DMS53 treated with DMSO at 0.1 percent for 48 hours (cell line): ENCODE data around the gene OR1M1.

ENCODE experiments used
- DNase-seq: peaks from one replicate; lab custom pipeline; 2025; ENCODE audit not compliant: unreplicated experiment; lab: John Stamatoyannopoulos, UW

Gene OR1M1

DNA sequence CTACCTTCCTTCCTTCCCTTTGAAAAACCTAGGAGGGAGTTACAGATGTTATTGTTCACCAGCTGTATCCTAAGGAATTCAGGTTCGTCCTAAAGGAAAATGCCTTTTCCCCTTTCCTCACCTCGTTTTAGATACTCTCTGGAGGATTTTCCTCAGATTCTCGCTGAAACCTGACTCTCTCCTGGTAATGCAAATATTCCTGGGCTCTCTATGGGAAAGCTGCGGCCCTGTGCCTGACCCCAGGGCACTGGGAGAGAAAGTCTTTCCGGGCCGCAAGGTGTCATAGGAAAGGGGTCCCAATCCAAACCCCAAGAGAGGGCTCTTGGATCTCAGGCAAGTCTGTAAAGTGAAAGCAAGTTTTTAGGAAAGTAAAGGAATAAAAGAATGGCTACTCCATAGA lies 13.1 kb upstream of the OR1M1 start:
- no peak for DNase-seq

DNA sequence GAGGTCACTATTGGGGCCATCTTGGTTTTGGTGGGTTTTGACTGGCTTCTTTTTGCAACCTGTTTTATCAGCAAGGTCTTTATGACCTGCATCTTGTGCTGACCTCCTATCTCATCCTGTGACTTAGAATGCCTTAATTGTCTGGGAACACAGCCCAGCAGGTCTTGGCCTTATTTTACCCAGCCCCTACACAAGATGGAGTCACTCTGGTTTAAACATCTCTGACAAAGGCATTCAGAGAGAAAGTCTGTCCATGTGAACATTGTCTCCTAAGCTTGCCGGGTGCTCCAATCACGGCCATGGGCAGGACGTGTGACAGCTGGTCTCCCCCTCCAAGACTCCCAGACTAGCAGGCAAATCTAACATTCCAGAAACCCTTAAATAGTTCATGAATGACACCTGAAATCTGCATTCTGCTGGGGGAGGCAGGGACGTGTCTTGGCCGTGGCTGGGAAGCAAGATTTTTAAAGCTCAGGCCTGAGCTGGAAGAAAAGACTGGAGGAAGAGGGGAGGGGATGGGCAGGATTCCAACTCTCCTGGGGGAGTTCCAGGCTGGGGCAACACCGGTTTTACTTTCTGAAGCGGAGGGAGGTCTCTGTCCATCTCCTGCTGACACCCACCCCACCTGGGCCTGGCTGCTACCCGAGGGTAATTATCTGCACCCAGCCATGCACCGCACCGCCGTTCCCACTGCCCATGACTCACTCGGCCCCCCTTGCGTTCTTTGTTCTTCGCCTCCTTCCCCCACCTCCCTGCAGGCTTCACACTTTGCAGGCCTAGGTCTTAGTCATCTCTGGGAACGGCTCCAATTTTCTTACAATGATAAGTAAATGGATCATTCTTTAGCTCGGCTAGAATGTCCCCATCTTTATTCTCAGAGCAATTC lies 11.6 kb upstream of the OR1M1 start:
- no peak for DNase-seq

DNA sequence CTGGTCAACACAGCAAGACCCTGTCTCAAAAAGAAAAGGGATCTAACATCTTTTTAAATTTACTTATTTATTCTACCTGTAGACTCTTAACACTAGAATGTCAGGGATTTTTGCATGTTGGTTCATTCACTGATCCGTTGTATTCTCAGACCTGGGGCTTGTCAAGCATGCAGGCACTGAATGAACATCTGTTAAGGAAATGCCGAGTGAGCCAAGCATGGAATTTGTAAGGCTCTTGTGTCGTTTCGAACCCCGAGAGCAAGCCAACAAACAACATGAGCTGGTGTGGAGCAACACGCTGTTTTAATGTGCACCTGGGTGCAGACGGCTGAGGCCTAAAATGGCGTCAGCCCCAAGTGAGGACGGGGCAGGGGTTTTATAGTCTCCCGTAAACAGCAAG lies 10.0 kb upstream of the OR1M1 start:
- no peak for DNase-seq

DNA sequence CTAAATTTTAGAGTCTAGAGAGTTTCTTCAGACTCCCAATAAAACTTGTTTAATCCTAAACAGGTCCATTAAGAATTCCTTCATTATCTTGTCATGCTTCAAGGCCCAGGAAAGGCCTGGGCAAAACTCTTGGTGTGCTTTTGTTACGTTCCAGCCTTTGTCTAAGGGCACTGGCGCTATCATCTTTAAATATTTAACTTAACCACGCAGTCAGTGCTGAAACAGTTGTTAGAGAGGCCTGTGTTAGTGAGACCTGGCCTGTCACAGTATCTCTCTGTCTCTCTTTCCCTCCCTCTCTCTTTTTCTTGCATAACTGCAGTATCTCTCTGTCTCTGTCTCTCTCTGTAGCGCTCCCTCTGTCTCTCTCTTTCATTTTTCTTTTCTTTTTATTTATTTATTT lies 8.2 kb upstream of the OR1M1 start:
- no peak for DNase-seq

DNA sequence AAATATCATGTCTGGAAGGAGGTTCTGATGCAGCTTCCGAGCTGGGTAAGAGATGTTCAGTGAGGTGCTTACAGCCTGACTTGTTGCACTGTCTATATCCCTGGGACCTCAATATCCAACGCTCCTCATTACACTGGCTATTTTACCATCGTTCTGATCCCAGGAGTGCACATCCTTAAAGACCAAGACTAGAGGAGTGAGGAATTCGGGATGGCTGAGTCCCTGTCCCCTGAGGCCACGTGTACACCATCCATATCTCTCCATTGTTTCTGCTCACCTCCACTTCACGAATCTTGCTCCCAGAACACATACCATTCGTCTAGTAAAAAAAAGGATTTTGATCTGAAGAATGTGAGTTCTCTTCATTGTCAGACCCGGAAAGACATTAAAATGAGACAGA lies 20.5 kb downstream of the OR1M1 start, which contains the start of gene OR7G2:
OR7G2 (minus strand) TSS at position 101 of the 400 bp plus-strand sequence. CDS start 4,232 bp downstream, outside the sequence.
- DNase-seq: no peak

DNA sequence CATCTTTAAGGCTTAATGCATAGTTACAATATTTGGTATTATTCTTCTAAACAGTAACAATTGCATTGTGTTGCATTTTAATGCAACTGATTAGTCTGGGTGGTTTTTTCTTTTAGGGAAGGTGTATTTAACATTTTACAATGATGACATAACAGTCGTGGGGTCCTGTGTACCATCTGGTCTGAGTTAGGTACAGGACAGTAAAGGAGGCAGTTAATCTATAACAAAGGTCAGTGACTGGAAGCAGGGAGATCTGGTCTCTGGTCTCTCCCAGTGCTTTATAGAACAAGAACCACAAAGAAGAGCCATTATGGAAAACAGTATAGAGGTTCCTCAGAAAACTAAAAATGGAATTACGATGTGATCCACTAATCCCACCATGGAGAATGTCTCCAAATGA lies 23.1 kb downstream of the OR1M1 start:
- DNase-seq: no peak

DNA sequence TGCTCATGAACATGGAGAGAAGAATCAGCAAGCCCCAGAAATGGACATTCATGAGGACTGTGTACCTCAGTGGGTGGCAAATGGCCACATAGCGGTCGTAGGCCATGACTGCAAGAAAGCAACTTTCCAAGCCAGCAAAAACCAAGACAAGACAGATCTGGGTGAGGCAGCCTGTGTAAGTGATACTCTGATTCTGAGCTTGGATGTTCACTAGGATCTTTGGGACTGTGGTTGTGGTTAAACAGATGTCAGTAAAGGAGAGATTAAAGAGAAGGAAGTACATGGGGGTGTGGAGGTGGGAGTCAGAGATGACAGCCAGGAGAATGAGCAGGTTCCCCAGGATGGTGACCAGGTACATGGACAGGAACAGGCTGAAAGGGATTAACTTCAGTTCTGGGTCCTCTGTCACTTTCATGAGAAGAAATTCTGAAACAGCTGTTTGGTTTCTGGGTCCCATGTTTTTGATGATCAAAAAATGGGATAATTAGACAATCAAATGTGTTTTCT lies 28.5 kb downstream of the OR1M1 start, which contains the start of gene OR7G1:
OR7G1 (minus strand) TSS at position 457 of the 507 bp plus-strand sequence; CDS start at position 457, 0 bp downstream.
- no peak for DNase-seq

DNA sequence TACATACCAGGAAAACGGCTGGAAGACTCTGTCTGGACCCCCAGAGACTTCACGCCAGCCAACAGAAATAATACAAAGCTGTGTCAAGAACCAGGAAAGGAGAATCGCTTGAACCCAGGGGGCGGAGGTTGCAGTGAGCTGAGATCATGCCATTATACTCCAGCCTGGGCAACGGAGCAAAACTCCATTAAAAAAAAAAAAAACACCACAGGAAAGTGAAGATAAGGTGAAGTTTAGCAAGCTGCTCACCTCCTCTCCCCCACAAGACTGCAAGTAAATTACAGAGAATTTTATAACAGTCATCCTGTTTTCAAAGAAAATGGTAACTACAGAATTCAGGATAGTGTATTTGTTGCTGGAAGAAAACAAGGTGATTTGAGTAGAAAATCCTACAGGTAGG lies 29.7 kb downstream of the OR1M1 start:
- DNase-seq: no peak

DNA sequence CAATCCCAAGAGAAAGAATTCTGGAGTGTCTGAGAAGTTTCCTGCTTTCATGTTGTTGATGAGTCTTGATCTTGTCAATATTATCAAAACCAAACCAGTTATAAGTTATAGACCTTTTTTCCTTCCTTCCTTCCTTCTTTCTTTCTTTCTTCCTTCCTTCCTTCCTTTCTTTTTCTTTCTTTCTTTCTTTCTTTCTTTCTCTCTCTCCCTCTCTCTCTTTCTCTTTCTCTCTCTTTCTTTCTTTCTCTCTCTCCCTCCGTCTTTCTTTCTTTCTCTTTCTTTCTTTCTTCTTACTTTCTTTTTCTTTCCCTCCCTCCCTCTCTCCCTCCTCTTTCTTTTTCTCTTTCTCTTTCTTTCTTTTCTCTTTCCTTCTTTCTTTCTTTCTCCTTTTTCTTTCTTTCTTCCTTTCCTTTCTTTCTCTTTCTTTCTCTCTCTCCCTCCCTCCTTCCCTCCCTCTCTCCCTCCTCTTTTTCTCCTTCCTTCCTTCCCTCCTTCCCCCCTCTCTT lies 40.1 kb downstream of the OR1M1 start, which contains the start of gene OR7G3:
OR7G3 (minus strand) TSS at position 51 of the 506 bp plus-strand sequence; CDS start at position 51, 0 bp downstream.
- DNase-seq: no peak

DNA sequence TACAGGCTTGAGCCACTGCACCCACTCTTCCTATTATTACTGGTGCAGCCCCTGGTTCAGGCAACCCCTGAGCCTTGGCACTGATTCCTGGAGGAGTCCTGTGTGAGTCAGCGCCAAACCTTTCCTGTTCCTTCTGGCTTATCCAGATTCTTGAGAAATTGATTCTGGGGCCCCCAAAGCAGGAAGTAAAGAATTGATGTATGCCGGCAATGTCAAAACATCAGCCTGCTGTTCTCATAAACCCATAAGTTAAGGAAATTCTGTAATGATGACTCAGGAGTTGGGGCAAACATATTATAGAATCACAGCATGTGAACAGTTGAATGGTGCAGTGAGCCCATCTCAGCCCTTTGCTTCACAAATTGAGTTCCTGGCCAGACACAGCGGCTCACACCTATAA lies 41.3 kb downstream of the OR1M1 start:
- DNase-seq: no peak

DNA sequence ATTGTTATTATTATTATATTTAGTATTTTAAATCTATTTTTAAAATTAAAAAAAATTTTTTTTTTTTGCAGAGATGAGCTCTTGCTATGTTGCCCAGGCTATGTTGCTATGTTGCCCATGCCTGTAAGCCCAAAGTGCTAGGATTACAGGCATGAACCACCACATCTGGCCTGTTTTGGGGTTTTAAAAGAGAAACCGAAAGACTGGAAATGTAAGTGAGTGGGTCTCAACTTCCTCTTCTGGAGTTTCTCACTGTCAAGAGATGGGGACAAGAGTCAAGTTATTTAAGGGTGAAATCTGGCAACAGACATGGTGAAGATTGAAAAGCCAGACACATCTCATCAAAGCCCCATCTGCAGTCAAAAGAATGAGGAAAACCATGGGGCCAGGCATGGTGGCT lies 44.1 kb downstream of the OR1M1 start:
- DNase-seq: no peak

DNA sequence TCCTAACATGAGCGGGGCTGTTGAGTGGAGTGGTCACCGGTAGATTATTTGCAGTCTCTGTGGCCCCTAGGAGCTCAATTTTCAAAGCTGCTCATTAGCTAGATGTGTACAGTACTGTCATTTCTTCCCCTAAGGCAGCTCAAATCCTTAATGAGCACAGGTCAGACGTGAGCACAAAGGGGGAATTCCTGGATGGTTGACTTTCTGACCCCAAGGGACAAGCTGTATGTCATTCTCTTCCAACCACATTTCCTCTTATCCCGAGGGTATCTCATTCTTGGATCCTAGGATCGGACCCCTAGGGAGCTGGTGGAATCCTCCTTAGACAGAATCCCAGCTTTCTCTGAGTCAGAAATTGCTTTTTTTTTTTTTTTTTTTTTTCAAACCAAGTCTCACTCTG lies 45.6 kb downstream of the OR1M1 start:
- DNase-seq: no peak

DNA sequence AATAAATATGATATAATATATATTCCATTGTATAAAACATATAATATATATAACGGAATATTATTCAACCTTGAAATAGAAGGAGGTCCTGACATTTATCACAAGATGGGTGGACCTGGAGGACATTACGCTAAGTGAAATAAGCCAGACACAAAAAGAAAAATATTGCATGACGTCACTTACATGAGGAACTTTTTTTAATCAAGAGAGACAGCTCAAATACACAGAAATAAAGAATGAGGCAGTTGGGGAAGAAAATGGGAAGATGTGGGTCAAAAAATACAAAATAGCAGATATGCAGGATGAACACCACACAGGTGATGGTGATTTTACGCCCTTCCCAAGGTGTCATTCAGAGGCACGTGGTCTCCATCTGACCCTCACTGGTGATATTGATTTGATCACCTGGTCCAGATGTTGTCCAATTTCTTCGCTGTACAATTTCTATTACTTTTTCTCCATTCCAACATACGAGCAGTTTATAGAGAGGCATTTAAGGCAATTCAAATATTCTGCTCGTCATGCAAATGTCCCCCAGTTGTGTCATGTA lies 52.8 kb downstream of the OR1M1 start:
- DNase-seq: no peak

DNA sequence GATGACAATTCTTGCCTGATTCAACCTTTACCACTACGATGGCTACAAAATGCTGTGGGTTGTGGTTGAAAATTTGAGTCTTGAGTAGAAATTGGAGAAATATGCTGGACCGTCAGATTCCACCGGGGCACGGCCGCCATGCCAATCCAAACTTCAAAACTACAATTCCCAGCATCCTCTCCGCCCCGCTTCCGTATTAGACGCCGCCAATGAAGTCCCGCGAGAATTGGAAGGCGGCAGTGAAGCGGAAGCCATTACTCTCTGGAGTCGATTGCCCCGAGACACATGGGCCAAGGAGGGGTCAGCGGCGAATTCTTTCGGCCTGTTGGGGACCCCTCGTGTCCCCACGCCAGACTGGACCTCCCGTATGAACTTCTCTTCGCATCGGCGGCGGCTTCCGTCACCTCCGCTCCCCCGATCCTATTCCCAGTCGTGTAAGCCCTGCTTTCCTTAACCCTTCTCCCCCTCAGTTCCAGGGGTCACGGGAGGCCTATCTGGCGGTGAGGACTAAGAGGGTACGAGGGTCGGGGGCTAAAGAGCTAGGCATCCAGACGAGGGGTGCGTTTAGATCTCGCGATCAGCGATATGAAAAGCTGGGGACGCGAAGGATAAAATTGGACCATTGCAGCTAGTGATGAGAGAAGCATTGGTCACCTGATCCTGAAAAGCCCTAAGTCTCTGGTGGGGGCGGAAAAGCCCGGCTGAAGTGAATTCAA lies 53.5 kb downstream of the OR1M1 start, which contains the start of gene ZNF317:
ZNF317 (plus strand) TSS at position 239 of the 716 bp plus-strand sequence. CDS start 15,620 bp downstream, outside the sequence.
- DNase-seq: peak; percentile 58

DNA sequence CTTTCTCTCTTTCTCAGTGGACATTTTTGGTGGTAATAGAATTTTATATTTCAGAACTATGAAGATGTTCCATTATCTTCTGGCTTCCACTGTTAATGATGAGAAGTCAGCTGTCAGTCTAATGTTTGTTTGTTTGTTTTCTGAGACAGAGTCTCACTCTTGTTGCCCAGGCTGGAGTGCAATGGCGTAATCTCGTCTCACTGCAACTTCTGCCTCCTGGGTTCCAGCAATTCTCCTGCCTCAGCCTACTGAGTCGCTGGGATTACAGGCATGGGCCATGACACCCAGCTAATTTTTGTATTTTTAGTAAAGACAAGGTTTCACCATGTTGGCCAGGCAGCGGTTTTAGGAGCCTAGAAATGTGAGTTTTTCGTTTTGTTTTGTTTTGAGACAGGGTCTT lies 58.1 kb downstream of the OR1M1 start:
- DNase-seq: no peak
